Body of pancreas (tissue), 4 donors: ENCODE results near the gene GPR132.

Experiments
- CTCF ChIP-seq, 7 experiments: fragments of 450-650 bp in 4 of 7; fragments of 200-600 bp in 3 of 7; sonication (generic) in 3 of 7; IDR thresholded peaks; one replicate each; pipeline ENCODE4 v1.5.1; 2016 to 2019; ENCODE audit warnings: antibody characterized with exemption in 7 of 7
- POLR2A ChIP-seq, 3 donors: fragments of 450-650 bp; IDR thresholded peaks; one replicate each; pipeline ENCODE4 v1.6.1; 2016; ENCODE audit warnings: antibody characterized with exemption in 3 of 3, mild to moderate bottlenecking in 2 of 3

- TF ChIP-seq CTCF (IDR thresholded peaks at IDR 0.05) (no peak), POLR2A (IDR thresholded peaks at IDR 0.05) (no peak)
These were observed 3.7 kb downstream of the GPR132 start for GRCh38 chr14:105061428-105062047.
